A549 (cell line): ENCODE measurements around the gene RIMBP2. TPM values are rescaled to one million over a fixed set of nuclear protein-coding genes. Genes with fewer than 3 reads are reported as not detected.

Experiments used
- ATAC-seq, 2 experiments: fragments of 200-7000 bp in 1 of 2; fragments of >200 bp in 1 of 2; cut with Nextera tagmentation in 1 of 2; cut with Tn5 transposase in 1 of 2; 3 replicates each; pipeline versions ENCODE4 v1.8.0 to v1.9.1; 2018 to 2020; ENCODE audit warnings: mild to moderate bottlenecking in 1 of 2, moderate library complexity in 1 of 2
- CTCF ChIA-PET: fragments of 300-600 bp; sonication (Branson Sonifier 250); formaldehyde crosslinking; extraction: SDS; loops from one replicate; lab custom pipeline; 2021; ENCODE audit warnings: antibody characterized with exemption, inconsistent platforms; lab: Yijun Ruan, JAX
- POLR2A ChIA-PET: fragments of 350-600 bp; formaldehyde crosslinking; extraction: SDS; loops from one replicate; lab custom pipeline; 2021; ENCODE audit warnings: antibody characterized with exemption, inconsistent platforms; lab: Yijun Ruan, JAX
- DNase-seq, 2 experiments: peaks; one replicate each; pipeline versions ENCODE4 v3.0.0 to v3.0.0-alpha.2; 2011 to 2016; ENCODE audit warnings: low read depth in 1 of 2, low spot score in 1 of 2
- FAIRE-seq: peaks from 2 replicates; lab custom pipeline; 2011; peaks lifted over from hg19 to GRCh38; lab: Jason Lieb, UNC
- H3K27ac ChIP-seq, 2 experiments: fragments of >200 bp; sonication (Bioruptor Twin); formaldehyde crosslinking; 3 replicates each; pipeline ENCODE4 v1.5.1; 2016 to 2017
- H3K4me1 ChIP-seq: fragments of >200 bp; sonication (Bioruptor Twin); formaldehyde crosslinking; 3 replicates; pipeline ENCODE4 v1.6.1; 2016
- H3K4me2 ChIP-seq: fragments of >200 bp; sonication (Bioruptor Twin); formaldehyde crosslinking; 3 replicates; pipeline ENCODE4 v1.6.1; 2016
- H3K4me3 ChIP-seq: fragments of >200 bp; sonication (Bioruptor Twin); formaldehyde crosslinking; 3 replicates; pipeline ENCODE4 v1.5.1; 2016
- H3K9me3 ChIP-seq: fragments of >200 bp; sonication (Bioruptor Twin); formaldehyde crosslinking; 3 replicates; pipeline ENCODE4 v1.6.1; 2016
- ATOH8 ChIP-seq: fragments of 250-450 bp; sonication (Bioruptor Pico); IDR thresholded peaks from 2 replicates; pipeline ENCODE4 v1.5.0; 2020; ENCODE audit warnings: low read depth, mild to moderate bottlenecking, moderate library complexity
- CBX2 ChIP-seq: fragments of 200-600 bp; sonication (generic); IDR thresholded peaks from 2 replicates; pipeline ENCODE4 v1.6.1; 2016; ENCODE audit warnings: low read depth, mild to moderate bottlenecking, borderline replicate concordance
- CHD2 ChIP-seq: fragments of 150-350 bp; IDR thresholded peaks from 2 replicates; pipeline ENCODE4 v1.6.1; 2014; ENCODE audit warnings: low read length; ENCODE audit not compliant: partially characterized antibody
- EHF ChIP-seq: fragments of 250-450 bp; sonication (Bioruptor Pico); IDR thresholded peaks from 2 replicates; pipeline ENCODE4 v1.5.0; 2020; ENCODE audit warnings: mild to moderate bottlenecking
- EHMT2 ChIP-seq: fragments of 200-600 bp; sonication (generic); IDR thresholded peaks from 2 replicates; pipeline ENCODE4 v1.6.1; 2016; ENCODE audit warnings: antibody characterized with exemption, low read depth, mild to moderate bottlenecking, moderate library complexity
- EP300 ChIP-seq, 2 experiments: fragments of >200 bp; sonication (Bioruptor Twin); formaldehyde crosslinking; IDR thresholded peaks; 2 replicates in 1 of 2; 3 replicates in 1 of 2; pipeline ENCODE4 v1.6.1; 2016 to 2017
- ESRRA ChIP-seq: fragments of 150-350 bp; IDR thresholded peaks from 2 replicates; pipeline ENCODE4 v1.6.1; 2014; ENCODE audit warnings: mild to moderate bottlenecking, low read length, borderline replicate concordance
- FOSB ChIP-seq: fragments of 250-450 bp; sonication (Bioruptor Pico); IDR thresholded peaks from 2 replicates; pipeline ENCODE4 v1.5.0; 2020; ENCODE audit warnings: mild to moderate bottlenecking, moderate library complexity
- GATA3 ChIP-seq: IDR thresholded peaks from 2 replicates; pipeline ENCODE4 v1.6.1; 2012; ENCODE audit warnings: borderline replicate concordance
- HMGXB4 ChIP-seq: fragments of 250-450 bp; sonication (Bioruptor Pico); IDR thresholded peaks from 2 replicates; pipeline ENCODE4 v1.5.0; 2021; ENCODE audit warnings: mild to moderate bottlenecking, moderate library complexity, borderline replicate concordance
- HOXB5 ChIP-seq: fragments of 250-450 bp; sonication (Bioruptor Pico); IDR thresholded peaks from 2 replicates; pipeline ENCODE4 v1.5.0; 2020; ENCODE audit warnings: mild to moderate bottlenecking, moderate library complexity
- MYC ChIP-seq: IDR thresholded peaks from 2 replicates; pipeline ENCODE4 v1.6.1; 2012; ENCODE audit warnings: mild to moderate bottlenecking, inconsistent platforms, low read length, improper control_type of control experiment, borderline replicate concordance
- NFE2L2 ChIP-seq: fragments of 150-350 bp; conservative IDR thresholded peaks from 2 replicates; pipeline ENCODE4 v1.6.1; 2014; ENCODE audit warnings: low read length
- NPAS2 ChIP-seq: fragments of 250-450 bp; sonication (Bioruptor Pico); IDR thresholded peaks from 2 replicates; pipeline ENCODE4 v1.8.0; 2022; ENCODE audit warnings: mild to moderate bottlenecking, moderate library complexity, borderline replicate concordance
- PBX3 ChIP-seq: IDR thresholded peaks from 2 replicates; pipeline ENCODE4 v1.6.1; 2012
- POLR2A ChIP-seq: IDR thresholded peaks from 2 replicates; pipeline ENCODE4 v1.6.1; 2012; ENCODE audit warnings: mild to moderate bottlenecking, low read length
- POLR2AphosphoS2 ChIP-seq: conservative IDR thresholded peaks from 2 replicates; pipeline ENCODE4 v1.6.1; 2012; ENCODE audit warnings: low read length, improper control_type of control experiment, inconsistent platforms
- RAD21 ChIP-seq, 2 experiments: fragments of >200 bp in 1 of 2; sonication (Bioruptor Twin) in 1 of 2; formaldehyde crosslinking in 1 of 2; IDR thresholded peaks in 1 of 2; conservative IDR thresholded peaks in 1 of 2; 2 replicates in 1 of 2; 3 replicates in 1 of 2; pipeline ENCODE4 v1.6.1; 2012 to 2018; ENCODE audit warnings: inconsistent platforms in 1 of 2
- RCOR1 ChIP-seq: fragments of 150-350 bp; IDR thresholded peaks from 2 replicates; pipeline ENCODE4 v1.6.1; 2014; ENCODE audit warnings: antibody characterized with exemption, low read length, low read depth
- REST ChIP-seq: fragments of 200-600 bp; sonication (generic); IDR thresholded peaks from 2 replicates; pipeline ENCODE4 v1.6.1; 2016; ENCODE audit warnings: antibody characterized with exemption, mild to moderate bottlenecking, moderate library complexity
- SMC3 ChIP-seq: fragments of >200 bp; sonication (Bioruptor Twin); formaldehyde crosslinking; IDR thresholded peaks from 3 replicates; pipeline ENCODE4 v1.6.1; 2018; ENCODE audit warnings: inconsistent platforms
- SREBF2 ChIP-seq: fragments of 450-650 bp; IDR thresholded peaks from 2 replicates; pipeline ENCODE4 v1.6.1; 2014; ENCODE audit warnings: mild to moderate bottlenecking, moderate library complexity
- ZFP36 ChIP-seq: fragments of 450-650 bp; IDR thresholded peaks from 2 replicates; pipeline ENCODE4 v1.6.1; 2014; ENCODE audit warnings: borderline replicate concordance; ENCODE audit not compliant: partially characterized antibody
- WGBS: methylation state at CpG from one replicate; pipeline ENCODE4 v1.1.6; 2017; ENCODE audit errors: missing lambda C conversion rate; 5-methylcytosine and 5-hydroxymethylcytosine counted together
- polyA plus RNA-seq, 4 experiments: library from polyadenylated mRNA; depleted of rRNA in 3 of 4; stranded (reverse); fragments of >200 nt; fragmentation: RNase III in 1 of 4; extraction: RNeasy Plus Mini Kit Qiagen cat#74134 plus additional on column Dnase treatment in 1 of 4; gene quantifications; 2 replicates in 3 of 4; 3 replicates in 1 of 4; pipeline ENCODE4 v1.2.3, GENCODE V29; 2011 to 2017

Gene RIMBP2
- polyA plus RNA-seq, 2 of the 4 experiments (the other 2 are of a cell fraction): not detected

- CTCF ChIA-PET: no interaction called here
Measured at GRCh38 chr12:130555628-130556485, 160.2 kb downstream of the RIMBP2 start.

GRCh38 chr12:130555221-130555620 lies 160.9 kb downstream of the RIMBP2 start:
- FAIRE-seq (no peak), ATAC-seq (no peak), DNase-seq (no peak)
- no peak for TF ChIP-seq SMC3
- no peak for TF ChIP-seq PBX3
- no peak for TF ChIP-seq EHMT2
- TF ChIP-seq NPAS2 (CRISPR knock-in tag): no peak
- no peak for TF ChIP-seq ESRRA
- no peak for TF ChIP-seq SREBF2
- no peak for TF ChIP-seq POLR2A
- no peak for TF ChIP-seq ZFP36
- TF ChIP-seq EP300 (IDR thresholded peaks at IDR 0.05): no peak
- no peak for TF ChIP-seq NFE2L2
- no peak for TF ChIP-seq CBX2
- TF ChIP-seq HOXB5: no peak
- TF ChIP-seq ATOH8: no peak
- no peak for TF ChIP-seq GATA3
- TF ChIP-seq FOSB: no peak
- CTCF ChIA-PET: no interaction called here
- POLR2A ChIA-PET: no interaction called here
- no peak overlapping the region for H3K4me2 ChIP-seq
- under 1% methylated on average over 5 of the region's 5 CpGs for WGBS
- no peak overlapping the region for H3K4me3 ChIP-seq
- no peaks in the 10 kb centered on the region for H3K9me3 ChIP-seq
- H3K27ac ChIP-seq: no peak overlapping the region
- H3K4me1 ChIP-seq: no peaks in the 10 kb centered on the region

More at GRCh38 chr12:130555628-130556485, 160.2 kb downstream of the RIMBP2 start:
- Histone ChIP-seq H3K9me3 (no peaks in the 10 kb centered on the region), H3K4me1 (no peaks in the 10 kb centered on the region), H3K27ac (no peak overlapping the region), H3K4me3 (no peak overlapping the region), H3K4me2 (no peak overlapping the region)
- ATAC-seq (no peak), DNase-seq (no peak), FAIRE-seq (no peak)
- no peak for TF ChIP-seq RCOR1
- no peak for TF ChIP-seq CHD2
- TF ChIP-seq ESRRA: no peak
- no peak for TF ChIP-seq HMGXB4
- no peak for TF ChIP-seq MYC
- POLR2A ChIA-PET: no interaction called here
- 14% methylated on average over 20 of the region's 20 CpGs for WGBS

- ATAC-seq (no peak), DNase-seq (no peak), FAIRE-seq (no peak)
- H3K9me3 ChIP-seq: no peaks in the 10 kb centered on the region
- POLR2A ChIA-PET: no interaction called here
- no peak overlapping the region for H3K4me3 ChIP-seq
- no peak overlapping the region for H3K4me2 ChIP-seq
- no peaks in the 10 kb centered on the region for H3K4me1 ChIP-seq
- CTCF ChIA-PET: no interaction called here
- no peak overlapping the region for H3K27ac ChIP-seq
- TF ChIP-seq EHMT2 (peak; percentile 44; the same call in 1 of the 2 replicates), REST (peak; percentile 92), POLR2AphosphoS2 (no peak), EHF (CRISPR knock-in tag) (no peak), RAD21 (conservative IDR thresholded peaks at IDR 0.05 in 1 of 2, IDR thresholded peaks at IDR 0.05 in 1 of 2) (no peak)
- WGBS: 1% methylated on average over 7 of the region's 7 CpGs
Measured at GRCh38 chr12:130552483-130552996, 163.6 kb downstream of the RIMBP2 start.
